ENCODE results near the gene SYP. TPM values are rescaled to one million over a fixed set of nuclear protein-coding genes. Genes with fewer than 3 reads are reported as not detected.
"Not testable (repeated sequence)": the region's sequence is repeated elsewhere in the genome, so short reads cannot be mapped to it uniquely, and the experiment has no call there.

Gene SYP
- polyA plus RNA-seq, 4 donors, result 1.5 to 3.1 (median 2.3) TPM

GRCh38 chrX:49191574-49192011 lies 8.4 kb downstream of the SYP start:
- no peak for DNase-seq (ENCODE audit: low read depth in 4 of 4, low spot score in 3 of 4)

GRCh38 chrX:49190821-49191573 lies 9.0 kb downstream of the SYP start:
- peak; percentile 77 to 93 (median 91) for DNase-seq (ENCODE audit: low read depth in 4 of 4, low spot score in 3 of 4)

DNA sequence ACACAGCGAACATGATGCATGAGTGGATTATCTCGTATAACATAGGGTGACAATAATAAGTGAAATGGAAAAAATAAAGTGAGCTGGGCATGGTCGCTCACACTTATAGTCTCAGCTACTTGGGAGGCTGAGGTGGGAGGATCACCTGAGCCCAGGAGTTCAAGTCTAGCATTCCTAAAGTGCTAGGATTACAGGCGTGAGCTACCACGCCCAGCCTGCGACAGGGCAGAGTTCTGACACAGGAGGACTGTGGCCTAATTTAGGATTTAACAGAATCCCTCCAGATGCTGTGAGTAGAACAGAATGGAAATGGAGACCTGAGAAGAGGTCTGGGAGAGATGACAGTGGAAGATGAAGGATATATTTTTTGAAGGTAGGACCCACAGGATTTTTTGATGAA lies 10.4 kb downstream of the SYP start:
- no peak for DNase-seq (ENCODE audit: low read depth in 4 of 4, low spot score in 3 of 4)

GRCh38 chrX:49188468-49189076 lies 11.4 kb downstream of the SYP start:
- DNase-seq (ENCODE audit: low read depth in 4 of 4, low spot score in 3 of 4), result no peak

DNA sequence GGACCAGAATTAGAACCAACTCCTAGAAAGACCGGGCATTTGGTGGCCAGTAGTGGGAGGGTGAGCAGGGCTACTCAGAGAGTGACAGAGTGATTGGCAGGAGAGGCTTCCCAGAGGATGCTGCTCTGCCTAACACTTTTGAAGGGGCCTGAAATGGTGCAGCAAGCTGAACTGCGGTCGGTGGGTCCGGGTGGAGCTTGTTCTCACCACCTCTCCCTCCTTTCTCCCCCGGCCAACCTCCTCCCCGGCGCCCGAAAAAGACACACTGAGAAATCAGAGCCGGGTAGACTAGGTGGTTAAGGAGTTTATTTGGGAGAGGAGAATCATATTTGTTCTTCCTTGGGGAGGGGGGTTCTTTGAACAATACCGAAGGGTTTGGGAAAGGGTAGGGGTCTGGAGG lies 12.5 kb downstream of the SYP start:
- DNase-seq (ENCODE audit: low read depth in 4 of 4, low spot score in 3 of 4), result no peak

DNA sequence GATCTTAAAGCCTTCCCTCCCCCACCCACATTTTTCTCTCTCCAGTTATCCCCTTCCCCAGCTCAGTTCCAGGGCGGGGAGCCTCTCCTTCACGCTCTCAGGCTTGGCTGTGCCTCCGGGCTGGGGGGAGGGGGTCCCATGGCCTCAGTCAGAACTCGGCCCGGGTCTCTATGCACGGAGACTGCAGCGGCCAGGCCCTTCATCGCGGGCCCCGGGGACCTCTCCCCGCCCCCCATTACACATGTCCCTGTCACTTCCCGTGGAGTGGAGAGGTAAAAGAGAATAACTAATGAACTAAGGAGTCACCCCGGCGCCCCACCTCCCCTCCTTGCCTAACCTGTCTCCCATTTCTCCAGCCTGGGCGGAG lies 13.0 kb downstream of the SYP start:
- no peak for DNase-seq (ENCODE audit: low read depth in 4 of 4, low spot score in 3 of 4)

GRCh38 chrX:49186125-49187027 lies 13.6 kb downstream of the SYP start, which contains the start of gene PRICKLE3:
TSS of gene PRICKLE3 (minus strand) at chrX:49186373. CDS start at chrX:49186297, 76 bp downstream.
- no peak for DNase-seq (ENCODE audit: low read depth in 4 of 4, low spot score in 3 of 4)

DNA sequence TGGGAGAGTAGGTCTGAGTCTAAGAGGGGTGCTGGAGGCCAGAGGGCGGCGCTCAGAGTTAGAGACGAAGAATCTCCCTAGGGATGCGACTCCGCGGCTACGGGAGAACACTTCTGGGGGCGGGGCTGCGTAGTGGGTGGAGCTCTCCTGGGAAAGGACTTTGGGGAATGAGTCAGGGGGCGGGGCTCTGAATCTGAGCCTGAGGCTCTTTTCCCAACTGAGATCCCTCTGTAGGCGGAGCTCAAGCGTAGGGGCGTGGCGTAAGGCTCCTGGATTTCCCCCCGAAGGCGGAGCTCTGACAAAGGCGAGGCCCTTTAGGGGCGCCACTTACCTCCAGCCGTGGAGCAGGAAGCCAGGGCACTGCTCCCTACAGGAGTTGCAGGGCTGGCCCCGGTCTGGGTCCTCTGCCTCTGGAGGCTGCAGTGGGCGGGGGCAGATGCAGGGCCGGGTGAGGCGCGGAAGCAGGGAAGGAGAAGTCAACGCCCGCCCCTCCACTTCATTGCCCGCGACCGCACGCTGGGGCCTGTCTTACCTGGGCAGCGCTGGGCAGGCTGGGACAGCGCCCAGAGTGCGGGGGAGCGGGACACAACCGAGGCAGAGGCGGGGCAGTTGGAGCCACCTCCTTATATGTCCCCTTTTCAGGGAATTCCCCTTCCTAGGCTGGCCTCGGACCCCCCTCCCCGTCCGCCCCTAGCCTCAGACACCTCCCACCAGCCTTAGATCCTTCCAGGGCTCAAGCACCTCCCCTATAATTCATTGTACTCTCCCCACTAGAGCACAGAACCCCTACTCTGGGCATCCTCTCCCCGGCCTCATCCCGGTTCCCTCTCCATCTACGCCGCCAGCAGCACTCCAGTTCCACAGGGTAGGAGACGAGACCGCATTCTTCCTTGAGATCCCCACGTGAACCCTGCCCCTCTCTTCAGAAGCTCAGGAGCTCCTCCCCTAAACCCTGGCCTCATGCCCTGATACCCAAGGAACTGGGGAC lies 15.4 kb downstream of the SYP start:
- DNase-seq (ENCODE audit: low read depth in 4 of 4, low spot score in 3 of 4), result peak in 3 of 4 donors; percentile 71 to 72 (median 71)

DNA sequence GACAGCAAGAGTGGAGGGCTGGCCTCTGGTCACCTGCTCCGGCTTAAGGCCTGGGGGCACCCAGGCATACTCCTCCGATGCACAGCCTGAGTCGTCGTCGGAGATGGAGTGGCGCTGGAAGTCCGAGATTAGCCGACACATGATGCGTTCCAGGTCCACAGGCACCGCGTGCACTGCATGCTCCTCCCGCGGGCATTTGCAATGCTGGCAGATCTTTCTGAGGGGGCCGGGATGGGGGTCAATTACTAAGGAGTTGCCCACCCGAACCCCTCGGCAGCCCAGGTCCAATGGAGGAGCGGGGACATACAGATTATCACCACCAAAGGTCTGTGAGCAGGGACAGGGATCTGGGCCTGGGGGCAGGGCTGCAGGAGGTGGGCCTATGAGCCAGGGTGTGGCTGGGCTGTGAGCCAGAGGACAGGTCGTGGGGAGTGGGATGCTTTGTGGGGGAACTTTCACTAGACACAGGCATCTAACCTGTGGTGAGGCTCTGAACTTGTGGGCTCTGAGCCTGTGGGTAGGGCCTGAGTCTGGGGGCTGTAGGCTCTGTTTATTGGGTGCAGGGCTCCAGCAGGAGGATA lies 16.2 kb downstream of the SYP start:
- no peak for DNase-seq (ENCODE audit: low read depth in 4 of 4, low spot score in 3 of 4)

DNA sequence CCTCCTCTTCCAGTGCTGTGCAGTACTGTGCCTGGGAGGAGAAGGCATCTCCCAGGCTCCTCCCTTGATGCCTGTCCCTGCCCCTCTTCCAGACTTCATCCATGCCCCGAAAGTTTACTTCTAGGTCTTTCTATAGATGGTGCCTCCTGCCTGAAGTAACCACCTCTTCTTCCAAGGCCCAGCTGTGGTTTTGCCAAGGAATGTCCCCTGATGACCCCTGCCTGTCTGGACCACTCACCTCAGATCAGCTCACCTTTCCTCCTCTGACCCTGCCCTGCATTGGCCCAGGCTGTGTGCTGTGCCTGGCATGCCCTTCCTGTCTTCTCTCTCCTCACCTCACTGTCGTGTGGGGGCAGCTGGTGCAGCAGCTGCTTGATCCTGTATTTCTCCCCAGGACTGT lies 20.6 kb downstream of the SYP start:
- DNase-seq (ENCODE audit: low read depth in 4 of 4, low spot score in 3 of 4), result no peak

- no peak for DNase-seq (ENCODE audit: low read depth in 4 of 4, low spot score in 3 of 4)
These were observed 21.5 kb downstream of the SYP start for GRCh38 chrX:49178537-49178936.

- DNase-seq (ENCODE audit: low read depth in 4 of 4, low spot score in 3 of 4), result no peak
These were observed 22.0 kb downstream of the SYP start for GRCh38 chrX:49177873-49178480.

DNA sequence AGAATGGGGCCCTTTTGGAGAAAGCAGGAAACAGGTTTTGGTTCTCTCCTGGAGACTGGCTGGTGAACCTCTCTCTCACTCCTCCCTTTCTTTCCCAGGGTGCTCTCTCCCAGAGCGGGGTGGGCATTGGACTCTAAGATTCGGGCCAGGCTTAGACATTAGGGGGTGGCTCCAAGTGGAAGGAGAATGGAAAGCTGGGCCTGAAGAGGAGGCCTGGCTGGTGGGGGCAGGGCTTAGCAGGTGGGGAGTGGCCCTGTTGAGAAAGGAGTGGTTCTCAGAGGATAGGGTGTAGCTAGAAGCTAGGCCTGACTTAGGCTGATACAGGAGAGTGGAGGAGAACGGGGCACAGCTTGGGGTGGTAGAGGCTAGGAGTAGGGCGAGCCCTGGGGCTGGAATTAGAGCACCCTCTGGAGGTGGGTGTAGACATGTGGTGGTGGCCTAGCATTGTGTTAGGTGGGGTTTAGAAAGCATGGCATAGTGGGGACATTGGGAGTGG lies 22.6 kb downstream of the SYP start:
- DNase-seq (ENCODE audit: low read depth in 4 of 4, low spot score in 3 of 4), result no peak

- no peak for DNase-seq (ENCODE audit: low read depth in 4 of 4, low spot score in 3 of 4)
These were observed 23.3 kb downstream of the SYP start for GRCh38 chrX:49176421-49177326.

- DNase-seq (ENCODE audit: low read depth in 4 of 4, low spot score in 3 of 4), result no peak
These were observed 24.3 kb downstream of the SYP start for GRCh38 chrX:49175435-49176274.

GRCh38 chrX:49174723-49175122 lies 25.3 kb downstream of the SYP start:
- no peak for DNase-seq (ENCODE audit: low read depth in 4 of 4, low spot score in 3 of 4)

- DNase-seq (ENCODE audit: low read depth in 4 of 4, low spot score in 3 of 4), result not testable (repeated sequence)
These were observed 26.4 kb downstream of the SYP start for GRCh38 chrX:49173544-49173943.

All from right renal pelvis (tissue), 4 donors.